Measurements from ENCODE around the gene BATF2.

BATF2 gene

GRCh38 chr11:65040847-65041622 is 44.3 kb upstream of the BATF2 start, which contains the start of gene SAC3D1:
TSS of gene SAC3D1 (plus strand) at chr11:65041210. CDS start at chr11:65041293, 83 bp downstream.
- DNase-seq (ENCODE audit: extremely low read depth, insufficient read length) = peak; percentile 96
- H3K4me3 ChIP-seq (replicated peaks; ENCODE audit: low read depth, low read length) = peak within 1 kb of the TSS; percentile 76
- no peak for TF ChIP-seq CTCF (IDR thresholded peaks at IDR 0.05; ENCODE audit: insufficient read depth, low read length, poor library complexity, severe bottlenecking)
- H3K36me3 ChIP-seq (ENCODE audit: control insufficient read depth, insufficient read depth, low read length) = peaks cover 13% of the 10 kb centered on the region
- H3K27me3 ChIP-seq (replicated peaks; ENCODE audit: control insufficient read depth, insufficient read depth, low read length) = no peaks in the 10 kb centered on the region

- Histone ChIP-seq H3K36me3 (ENCODE audit: control insufficient read depth, insufficient read depth, low read length) (peaks cover 14% of the 10 kb centered on the region), H3K4me3 (replicated peaks; ENCODE audit: low read depth, low read length) (peak overlapping the region; percentile 76), H3K27me3 (replicated peaks; ENCODE audit: control insufficient read depth, insufficient read depth, low read length) (no peaks in the 10 kb centered on the region)
- no peak for TF ChIP-seq CTCF (IDR thresholded peaks at IDR 0.05; ENCODE audit: insufficient read depth, low read length, poor library complexity, severe bottlenecking)
- no peak for DNase-seq (ENCODE audit: extremely low read depth, insufficient read length)
Observed at GRCh38 chr11:65040520-65040846, 43.7 kb upstream of the BATF2 start.

- no peak for TF ChIP-seq CTCF (IDR thresholded peaks at IDR 0.05; ENCODE audit: insufficient read depth, low read length, poor library complexity, severe bottlenecking)
- Histone ChIP-seq H3K4me3 (replicated peaks; ENCODE audit: low read depth, low read length) (no peak overlapping the region), H3K27me3 (replicated peaks; ENCODE audit: control insufficient read depth, insufficient read depth, low read length) (no peaks in the 10 kb centered on the region), H3K36me3 (ENCODE audit: control insufficient read depth, insufficient read depth, low read length) (peaks cover 11% of the 10 kb centered on the region)
- no peak for DNase-seq (ENCODE audit: extremely low read depth, insufficient read length)
Observed at GRCh38 chr11:65036931-65037330, 40.2 kb upstream of the BATF2 start.

- TF ChIP-seq CTCF (IDR thresholded peaks at IDR 0.05; ENCODE audit: insufficient read depth, low read length, poor library complexity, severe bottlenecking) = no peak
- DNase-seq (ENCODE audit: extremely low read depth, insufficient read length) = no peak
- Histone ChIP-seq H3K27me3 (replicated peaks; ENCODE audit: control insufficient read depth, insufficient read depth, low read length) (no peaks in the 10 kb centered on the region), H3K36me3 (ENCODE audit: control insufficient read depth, insufficient read depth, low read length) (peaks cover 11% of the 10 kb centered on the region), H3K4me3 (replicated peaks; ENCODE audit: low read depth, low read length) (no peak overlapping the region)
Observed at GRCh38 chr11:65035579-65035978, 38.8 kb upstream of the BATF2 start.

- Histone ChIP-seq H3K36me3 (ENCODE audit: control insufficient read depth, insufficient read depth, low read length) (peaks cover 11% of the 10 kb centered on the region), H3K4me3 (replicated peaks; ENCODE audit: low read depth, low read length) (no peak overlapping the region), H3K27me3 (replicated peaks; ENCODE audit: control insufficient read depth, insufficient read depth, low read length) (no peaks in the 10 kb centered on the region)
- no peak for DNase-seq (ENCODE audit: extremely low read depth, insufficient read length)
- no peak for TF ChIP-seq CTCF (IDR thresholded peaks at IDR 0.05; ENCODE audit: insufficient read depth, low read length, poor library complexity, severe bottlenecking)
Observed at GRCh38 chr11:65034423-65034822, 37.7 kb upstream of the BATF2 start.

All from GM06990 (cell line).